ENCODE data around the gene NOTCH1.

NOTCH1 gene

DNA sequence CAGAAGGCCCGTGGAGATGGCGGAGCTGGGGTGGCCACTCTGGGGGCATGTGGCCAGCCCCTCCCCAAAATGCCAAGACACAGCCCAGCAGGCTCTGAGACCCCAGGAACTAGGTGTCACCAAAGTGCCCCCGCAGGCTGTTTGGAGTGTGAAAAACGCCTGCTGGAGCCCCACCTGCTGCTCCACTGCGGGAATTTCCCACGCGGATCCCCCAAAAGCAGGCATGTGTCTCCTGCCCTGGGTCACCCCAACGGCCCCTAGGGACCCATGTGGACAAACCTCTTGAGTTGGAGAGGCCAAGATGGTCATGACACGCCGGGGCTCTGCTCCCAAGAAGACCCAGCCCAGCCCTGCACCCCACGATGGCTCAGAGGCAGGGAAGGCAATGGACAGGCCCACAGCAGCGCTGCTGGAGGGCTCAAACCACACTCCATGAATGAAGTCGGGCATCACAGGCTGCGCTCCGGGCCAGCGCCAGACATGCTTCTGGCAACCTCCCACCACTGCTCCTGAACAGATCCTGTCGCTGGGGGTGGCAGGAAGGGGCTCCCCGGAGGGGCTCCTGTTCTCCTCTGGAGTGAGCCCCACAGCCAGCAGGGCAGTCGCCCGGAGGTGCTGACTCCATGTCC, 15.3 kb downstream of the NOTCH1 start:
- no peak for DNase-seq

DNA sequence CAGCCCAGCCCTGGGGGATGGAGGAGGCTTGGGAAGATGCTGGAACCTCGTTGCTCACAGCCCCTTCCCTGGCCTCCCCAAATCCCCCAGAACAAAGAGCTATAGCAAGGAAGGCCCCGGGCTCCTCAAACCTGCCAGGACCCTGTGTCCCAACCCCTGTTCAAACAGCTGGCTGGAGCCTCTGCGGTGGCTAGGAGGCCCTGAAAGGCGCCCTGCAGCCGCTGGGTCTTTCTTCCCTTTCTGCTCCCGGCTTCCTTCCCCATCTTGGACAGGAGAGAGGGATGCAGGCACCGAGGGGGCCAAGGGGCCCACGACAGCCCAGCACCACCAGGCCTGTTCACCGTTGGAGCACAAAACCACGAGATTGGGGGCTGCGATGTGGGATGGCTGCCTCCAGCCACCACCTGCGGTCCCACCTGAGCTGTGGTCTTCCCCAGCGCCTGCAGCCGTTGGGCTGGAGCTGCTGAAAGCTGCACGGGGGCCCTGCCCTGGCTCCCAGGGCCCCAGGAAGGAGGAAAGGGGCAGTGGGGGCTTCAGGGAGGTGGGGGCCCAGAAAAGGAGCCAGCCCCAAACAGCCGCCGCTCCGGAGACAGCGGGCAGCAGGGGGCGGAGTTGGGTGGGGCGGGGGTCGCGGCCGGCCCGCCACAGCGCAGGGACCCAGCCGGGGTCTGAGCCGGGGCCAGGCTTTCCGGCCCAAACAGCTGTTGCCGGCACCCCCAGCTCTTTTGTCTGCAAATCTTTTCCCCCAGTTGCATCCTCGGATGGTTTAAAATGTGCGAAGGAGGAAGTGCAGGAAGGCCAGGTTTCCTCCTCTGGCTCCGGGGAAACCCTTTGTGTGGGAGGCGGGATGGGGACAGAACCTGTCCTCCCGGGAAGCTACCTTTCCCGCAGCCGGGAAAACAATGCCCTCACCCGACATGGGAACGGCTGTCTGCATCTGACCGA, 16.1 kb downstream of the NOTCH1 start:
- no peak for DNase-seq

DNA sequence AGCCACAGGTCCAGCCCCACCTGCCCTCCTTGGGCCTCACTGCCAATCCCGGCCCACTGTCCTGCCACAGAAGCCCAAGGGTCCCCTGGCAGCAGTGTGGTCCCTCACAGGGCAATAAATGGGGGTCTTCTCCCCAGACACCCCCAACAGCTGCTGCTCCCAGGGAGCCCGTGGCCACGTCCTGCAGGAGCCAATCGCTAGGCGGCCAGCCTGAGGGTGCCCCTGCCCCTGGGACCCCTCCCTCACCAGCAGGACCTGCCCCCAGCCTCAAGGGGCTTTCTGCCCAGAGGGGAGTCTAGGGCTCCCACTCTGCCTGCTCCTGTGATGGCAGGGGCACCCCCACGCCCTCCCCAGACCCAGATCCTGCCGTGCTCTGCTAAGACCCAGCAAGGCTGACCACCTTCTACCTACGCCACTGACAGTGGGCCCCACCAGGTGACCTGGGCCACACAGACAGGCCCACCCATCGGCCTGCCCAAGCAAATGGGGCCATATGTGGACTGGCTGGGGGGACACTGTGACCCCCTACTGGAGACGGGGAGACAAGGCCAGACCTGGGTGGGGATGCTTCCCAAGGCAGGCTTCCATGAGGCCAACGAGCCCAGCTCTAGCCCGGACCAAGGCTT, 17.0 kb downstream of the NOTCH1 start:
- DNase-seq, result no peak

DNA sequence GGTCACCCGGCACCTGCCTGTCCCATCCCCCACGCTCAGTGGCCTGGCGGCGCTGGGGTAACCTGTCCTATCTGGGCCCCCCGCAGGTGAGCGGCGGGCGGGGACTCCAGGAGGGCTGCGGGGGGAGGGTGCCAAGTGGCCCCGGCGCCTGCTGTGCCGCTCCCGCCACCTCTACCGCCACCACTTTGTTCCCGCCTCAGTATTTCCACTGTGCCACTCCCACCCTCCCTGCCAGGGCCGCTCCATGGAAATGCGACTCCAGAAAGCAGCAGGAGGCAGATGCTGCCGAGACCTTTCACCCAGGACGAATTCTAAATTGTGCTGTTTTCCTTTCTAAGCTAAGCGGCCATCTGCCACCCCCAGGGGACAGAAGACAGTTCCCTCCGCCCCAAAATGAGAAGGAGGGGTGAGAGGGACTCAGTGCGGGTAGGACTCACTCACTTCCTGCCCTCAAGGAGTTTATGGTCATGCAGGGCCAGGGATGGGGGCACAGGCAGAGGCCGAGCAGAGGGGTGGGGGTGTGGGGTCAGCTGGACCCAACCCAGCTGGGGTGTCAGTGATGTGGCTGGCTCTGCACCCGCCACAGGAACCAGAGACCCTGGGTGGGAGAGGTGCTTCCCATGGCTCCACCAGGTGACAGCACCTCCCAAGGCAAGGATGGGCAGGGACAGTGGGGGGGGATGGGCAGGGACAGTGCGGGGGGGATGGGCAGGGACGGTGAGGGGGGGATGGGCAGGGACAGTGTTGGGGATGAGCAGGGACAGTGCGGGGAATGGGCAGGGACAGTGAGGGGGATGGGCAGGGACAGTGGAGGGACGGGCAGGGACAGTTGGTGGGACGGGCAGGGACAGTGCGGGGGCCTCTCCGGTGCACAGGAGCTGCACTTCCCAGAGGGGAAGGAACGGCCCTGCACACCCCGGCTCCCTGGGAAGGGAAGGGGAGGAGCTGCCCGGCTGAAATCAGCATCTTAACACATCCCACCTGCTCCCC, 17.8 kb downstream of the NOTCH1 start:
- no peak for DNase-seq

DNA sequence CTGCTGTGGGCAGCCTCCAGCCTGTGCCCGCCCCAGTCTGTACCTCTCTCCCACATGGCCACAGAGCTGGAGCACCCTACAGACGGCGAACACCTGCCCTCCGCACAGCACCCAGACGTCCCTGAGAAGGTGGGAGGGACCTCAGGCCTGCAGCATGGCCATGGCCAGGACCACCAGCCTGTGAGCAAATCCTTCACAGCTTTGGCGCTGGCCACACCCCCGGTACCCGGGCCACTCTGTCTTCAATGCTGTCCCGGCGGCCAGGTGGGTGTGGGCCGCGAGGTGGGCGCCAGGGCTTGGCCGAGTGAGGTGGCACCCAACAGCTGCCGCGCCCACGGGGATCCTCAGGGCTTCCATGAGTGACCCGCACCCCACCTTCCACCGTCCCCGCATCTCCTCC, 18.7 kb downstream of the NOTCH1 start:
- DNase-seq, result no peak

DNA sequence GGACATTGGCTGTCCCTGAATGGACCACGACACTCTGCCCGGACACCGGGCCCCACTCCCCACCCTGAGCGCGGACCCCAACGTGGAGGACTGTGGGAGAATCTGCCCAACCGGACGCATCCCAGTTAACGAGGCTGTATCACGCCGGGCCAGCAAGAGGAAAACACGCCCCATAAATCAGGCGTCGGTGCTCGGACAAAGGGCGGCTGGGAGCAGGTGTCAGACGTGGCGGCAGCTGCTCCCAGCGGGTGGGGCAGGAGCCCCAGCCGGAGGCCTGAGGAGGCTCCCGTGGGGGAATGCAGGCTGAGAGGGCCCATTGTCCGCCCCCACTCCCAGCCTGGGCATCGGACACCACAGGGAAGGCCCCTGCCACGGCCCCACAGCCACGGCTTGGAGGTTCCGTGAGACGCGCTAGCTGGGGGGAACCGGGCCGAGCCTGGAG, 19.2 kb downstream of the NOTCH1 start:
- DNase-seq, result peak; percentile 20

DNA sequence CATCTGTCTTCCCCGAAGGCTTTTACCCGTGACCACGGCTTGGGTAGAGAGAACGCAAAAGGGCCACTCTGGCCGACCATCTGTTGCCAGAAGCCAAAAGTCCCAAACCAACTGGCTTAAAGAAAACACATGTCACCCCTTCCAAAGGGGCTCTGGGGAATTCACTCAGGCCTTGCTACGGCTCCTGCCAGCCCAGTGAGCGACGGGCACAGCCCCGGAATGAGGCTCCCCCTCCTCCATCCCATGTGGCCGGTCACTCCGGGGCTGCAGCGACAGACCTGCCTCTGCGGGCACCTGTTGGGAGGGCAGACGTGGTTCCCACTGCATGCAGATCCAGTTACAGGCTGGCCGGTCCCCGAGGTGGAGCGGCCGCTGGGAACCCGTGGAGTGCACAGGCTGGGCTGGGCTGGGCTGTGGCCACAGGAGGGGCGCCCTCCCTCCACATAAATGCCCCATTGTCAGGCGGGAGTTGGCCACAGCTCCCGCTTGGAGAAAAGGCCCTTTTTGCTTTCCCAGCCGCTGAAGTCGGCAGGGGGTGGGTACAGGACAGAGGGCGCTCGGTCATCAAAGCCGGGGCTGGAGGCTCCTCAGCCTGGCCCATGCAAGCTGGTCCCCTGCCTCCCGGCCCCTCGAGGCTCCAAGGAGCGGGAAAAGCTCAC, 19.9 kb downstream of the NOTCH1 start:
- no peak for DNase-seq

DNA sequence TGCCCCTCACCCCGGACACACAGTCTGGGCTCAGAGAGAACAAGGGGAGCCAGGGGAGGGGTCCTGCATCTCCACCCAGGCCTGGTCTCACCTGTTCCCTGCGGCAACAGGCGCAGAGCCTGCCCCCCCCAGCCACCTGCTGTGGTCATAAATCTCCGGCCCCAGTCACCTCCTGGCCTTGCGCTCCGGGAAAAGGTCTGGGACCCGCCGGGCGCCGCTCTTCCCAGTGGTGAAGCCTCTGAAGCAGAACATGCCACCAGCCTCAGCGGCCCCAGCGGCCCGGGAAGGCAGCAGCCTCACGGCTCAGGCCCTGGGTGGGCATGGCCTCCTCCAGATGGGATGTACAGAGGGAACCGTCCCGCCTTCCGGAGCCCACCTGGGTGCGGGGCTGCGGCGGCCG, 20.6 kb downstream of the NOTCH1 start:
- no peak for DNase-seq

DNA sequence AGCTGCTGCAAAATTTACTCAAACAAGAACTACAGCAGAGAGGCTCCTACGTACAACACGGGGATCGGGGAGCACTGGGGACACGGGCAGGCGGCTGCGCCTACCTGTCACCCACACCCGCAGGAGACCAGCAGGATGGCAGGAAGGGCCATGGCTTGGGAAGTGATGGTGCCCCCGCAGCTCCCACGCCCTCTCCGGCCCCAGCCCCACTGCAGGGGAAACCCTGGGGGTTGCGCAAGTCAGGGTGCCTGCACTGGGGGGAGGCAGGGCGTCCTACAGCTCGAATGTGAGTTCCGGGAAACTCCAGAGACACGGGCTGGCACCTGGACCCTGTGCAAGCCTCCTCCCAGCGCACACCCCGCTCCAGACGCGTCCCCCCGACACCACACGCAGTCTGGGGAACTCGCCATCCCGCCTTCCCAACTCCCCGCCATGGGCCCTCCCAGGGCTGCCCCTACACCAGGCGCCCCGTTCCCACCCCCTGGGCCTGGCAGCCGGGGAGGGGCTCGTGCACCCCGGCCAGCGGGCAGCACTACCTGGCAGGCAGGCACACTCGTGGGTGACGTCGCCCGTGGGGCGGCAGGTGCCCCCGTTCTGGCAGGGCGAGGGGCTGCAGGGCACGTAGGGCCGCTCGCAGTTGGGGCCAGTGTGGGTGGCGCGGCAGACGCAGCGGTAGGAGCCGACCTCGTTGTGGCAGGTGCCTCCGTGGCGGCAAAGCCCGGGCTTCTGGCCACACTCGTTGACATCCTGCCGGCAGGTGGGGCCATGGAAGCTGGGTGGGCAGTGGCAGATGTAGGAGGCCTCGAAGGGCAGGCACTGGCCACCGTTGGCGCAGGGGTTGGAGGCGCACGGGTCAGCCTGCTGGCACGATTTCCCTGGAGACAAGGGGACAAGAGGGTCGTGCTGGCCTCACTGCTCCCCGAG, 23.3 kb downstream of the NOTCH1 start:
- DNase-seq, result no peak

DNA sequence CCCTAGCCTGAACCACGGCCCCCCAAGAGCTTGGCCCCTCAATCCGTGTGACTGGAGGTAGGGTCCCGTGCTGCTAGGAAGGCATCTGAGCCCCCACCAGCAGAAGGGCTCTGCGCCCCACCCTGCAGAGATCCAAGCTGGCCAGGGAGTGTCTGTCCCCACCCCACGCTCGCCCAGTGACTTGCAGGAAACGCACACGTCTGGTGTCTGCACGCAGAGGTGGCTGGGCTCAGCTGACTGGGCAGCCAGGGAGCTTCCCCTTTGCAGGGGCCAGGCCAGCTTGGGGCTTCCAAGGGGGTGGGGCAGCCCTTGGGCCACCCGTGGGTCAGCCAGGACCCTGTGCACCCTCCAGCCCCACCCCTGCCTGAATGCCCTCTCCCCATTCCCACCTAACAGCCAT, 24.3 kb downstream of the NOTCH1 start:
- no peak for DNase-seq

DNA sequence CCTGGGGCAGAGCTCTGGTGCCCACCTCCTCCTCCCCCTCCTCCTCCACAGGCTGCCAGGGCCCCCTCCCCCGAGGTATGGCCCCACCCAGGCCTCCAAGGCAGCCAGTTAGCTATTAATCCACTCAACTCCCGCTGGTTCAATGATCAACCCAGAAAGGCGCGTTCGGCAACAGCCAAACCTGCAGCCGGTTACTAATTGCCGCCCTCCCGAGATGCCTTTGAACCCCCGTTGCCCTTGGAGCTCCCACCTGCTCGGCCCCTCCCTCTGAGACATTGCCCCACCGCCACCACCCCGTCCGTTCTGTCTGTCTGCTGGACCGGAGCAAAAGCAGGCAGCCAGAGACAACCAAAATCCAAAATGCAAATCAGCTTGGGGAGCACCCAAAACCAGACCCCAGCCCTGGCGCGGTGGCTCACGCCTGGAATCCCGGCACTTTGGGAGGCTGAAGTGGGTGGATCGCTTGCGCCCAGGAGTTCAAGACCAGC, 25.8 kb downstream of the NOTCH1 start:
- DNase-seq, result no peak

DNA sequence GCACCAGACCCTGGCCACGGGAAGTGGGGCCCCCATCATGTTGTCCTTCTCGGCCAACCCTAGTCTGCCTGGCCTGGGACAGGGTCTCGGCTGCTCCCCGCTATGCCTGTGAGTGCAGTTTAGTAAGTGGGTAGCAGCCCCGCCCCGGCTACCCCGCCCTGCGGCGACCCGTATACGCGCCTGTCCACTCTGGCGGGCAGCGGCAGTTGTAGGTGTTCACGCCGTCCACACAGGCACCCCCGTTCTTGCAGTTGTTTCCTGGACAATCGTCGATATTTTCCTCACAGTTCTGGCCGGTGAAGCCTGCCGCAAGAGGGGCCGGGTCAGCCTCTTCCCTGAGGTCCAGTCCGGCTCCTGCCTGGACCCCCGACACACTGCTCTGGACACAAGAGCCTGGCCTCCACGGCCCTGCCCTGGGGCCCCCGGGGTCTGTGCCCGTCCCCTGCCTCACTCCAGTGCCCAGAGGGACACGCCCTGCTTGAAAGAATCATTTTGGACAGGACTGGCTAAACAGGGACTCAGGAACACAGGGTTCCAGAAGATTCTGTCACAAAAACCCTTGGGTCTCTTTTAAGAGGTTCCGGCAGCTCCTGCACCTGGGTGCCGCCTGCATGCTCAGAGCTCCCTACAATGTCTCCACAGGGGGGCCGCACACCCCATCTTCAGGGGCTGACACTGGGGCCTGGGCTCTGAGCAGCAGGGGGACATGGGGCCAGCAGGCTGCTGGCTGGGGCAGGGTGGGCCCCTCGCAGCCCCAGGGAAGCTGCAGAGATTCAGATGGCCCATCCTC, 26.4 kb downstream of the NOTCH1 start:
- DNase-seq, result no peak

DNA sequence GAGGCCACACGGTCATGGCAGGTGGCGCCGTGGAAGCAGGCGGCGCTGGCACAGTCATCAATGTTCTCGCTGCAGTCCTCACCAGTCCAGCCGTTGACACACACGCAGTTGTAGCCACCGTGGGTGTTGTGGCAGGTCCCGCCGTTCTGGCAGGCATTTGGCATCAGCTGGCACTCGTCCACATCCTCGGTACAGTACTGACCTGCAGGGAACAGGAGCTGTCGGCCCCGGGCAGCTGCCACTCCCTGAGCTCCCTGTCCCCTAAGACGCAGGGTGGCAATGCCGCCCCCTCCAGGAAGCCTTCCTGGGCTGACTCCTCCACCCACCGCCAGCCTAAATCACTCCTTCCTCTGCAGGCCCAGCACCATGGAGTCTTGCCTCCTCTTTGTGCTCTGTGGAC, 27.2 kb downstream of the NOTCH1 start:
- DNase-seq, result no peak

DNA sequence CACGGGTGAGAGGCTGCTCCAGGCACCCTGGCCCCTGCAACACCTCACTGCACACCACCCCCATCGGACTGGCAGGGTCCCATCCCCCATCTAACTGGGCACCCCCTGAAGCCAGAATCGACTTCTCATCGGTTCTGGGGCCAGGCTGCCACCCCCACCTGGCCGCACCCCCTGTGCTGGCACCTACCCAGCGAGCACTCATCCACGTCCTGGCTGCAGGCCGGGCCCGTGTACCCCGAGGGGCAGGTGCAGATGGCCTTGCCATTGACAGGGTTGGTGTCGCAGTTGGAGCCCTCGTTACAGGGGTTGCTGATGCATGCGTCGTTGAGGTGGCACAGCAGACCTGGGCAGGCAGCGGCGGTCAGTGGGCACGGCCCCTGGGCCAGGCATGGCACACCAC, 27.9 kb downstream of the NOTCH1 start:
- DNase-seq, result no peak

DNA sequence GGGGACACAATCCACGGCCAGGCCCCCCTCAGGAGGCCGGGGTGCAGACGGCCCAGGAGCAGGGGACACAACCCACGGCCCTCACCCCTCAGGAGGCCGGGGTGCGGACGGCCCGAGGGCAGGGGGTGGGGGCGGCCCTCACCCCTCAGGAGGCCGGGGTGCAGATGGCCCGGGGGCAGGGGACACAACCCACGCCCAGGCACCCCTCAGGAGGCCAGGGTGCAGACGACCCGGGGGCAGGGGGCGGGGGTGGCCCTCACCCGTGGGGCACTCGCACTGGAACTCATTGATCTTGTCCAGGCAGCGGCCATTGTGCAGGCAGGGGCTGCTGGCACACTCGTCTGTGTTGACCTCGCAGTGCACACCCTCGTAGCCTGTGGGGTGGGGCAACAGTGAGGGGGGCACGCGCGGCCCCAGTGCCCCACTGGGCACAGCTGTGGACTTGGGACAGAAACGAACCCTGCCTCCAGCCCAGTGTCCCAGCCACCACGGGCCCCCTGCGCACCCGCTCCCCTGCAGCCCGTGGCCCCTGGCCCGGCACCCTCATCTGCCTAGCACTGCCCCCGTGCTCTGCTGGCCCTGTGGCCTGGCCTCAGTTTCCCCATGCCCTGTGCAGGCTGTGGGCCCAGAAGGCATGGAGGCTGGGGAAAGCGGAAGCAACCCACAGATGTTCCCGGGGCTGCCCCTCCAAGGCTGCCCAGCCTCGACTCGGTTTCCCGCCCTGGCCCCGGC, 28.7 kb downstream of the NOTCH1 start:
- DNase-seq, result no peak

DNA sequence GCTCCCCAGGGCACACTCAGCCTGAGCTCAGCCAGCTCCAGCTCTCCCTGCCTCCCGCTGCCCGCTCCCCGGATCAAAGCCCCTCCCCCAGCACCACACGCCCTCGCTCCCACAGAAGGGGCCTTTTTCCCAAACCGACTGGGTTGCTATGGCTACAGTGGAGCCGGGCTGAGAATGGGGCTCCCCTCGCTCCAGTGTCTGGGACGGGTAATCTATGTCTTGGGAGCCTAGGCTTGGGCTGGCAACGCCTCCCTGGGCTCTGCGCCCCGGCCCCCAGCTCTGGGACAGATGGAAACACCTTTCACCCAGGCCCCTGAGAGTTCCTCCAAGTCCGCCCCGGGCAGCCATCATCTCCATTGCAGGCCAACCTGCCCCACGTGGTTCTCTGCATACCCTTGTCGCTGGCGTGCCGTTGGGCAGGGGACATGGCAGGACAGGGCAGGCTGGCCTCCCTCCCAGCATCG, 29.6 kb downstream of the NOTCH1 start:
- no peak for DNase-seq

DNA sequence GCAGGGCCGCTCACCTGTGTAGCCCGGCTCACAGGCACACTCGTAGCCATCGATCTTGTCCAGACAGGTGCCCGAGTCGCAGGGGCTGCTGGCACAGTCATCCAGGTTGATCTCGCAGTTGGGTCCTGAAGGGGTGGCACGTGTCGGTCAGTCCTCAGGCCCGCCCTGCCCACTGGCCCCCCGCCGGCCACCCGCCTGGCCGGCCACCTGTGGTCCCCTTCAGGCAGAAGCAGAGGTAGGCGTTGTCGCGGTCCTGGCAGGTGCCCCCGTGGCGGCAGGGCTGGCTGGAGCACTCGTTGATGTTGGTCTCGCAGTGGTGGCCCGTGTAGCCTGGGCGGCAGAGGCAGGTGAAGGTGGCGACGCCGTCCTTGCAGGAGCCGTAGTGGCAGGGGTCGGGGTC, 30.6 kb downstream of the NOTCH1 start:
- no peak for DNase-seq

DNA sequence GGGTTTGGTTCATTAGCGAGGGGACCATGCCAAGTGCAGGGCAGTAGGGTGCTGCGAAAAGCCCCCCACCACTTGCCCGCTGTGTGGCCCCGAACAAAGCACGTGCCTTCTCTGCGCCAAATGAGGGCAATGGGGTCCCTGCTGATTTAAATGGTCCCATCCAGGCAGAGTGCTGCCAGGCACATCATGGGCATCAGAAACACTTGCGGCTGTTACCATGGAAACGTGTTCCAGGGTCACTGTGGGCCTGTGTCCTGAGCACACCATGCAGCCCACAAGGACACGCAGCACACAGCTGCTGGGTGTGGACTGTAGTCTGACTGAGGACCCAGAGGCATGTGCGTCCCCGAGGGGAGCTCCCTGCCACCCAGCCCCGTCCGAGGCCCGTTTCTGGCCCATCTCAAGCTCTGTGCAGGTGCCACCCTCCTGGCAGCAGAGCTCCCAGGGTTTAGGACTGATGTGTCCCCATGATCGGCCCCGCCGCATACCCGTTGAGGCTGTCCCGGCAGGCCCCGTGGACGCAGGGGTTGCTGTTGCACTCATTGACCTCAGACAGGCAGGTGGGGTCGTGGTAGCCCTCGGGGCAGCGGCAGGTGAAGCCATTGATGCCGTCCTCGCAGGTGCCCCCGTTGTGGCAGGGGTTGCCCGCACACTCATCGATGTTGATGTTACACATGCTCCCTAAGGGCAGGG, 31.7 kb downstream of the NOTCH1 start:
- no peak for DNase-seq

Measured in NCI-H1105 (cell line).